CD8-positive, alpha-beta memory T cell (primary cell): ENCODE data around the gene VSNL1. TPM values are rescaled to one million over a fixed set of nuclear protein-coding genes. Genes with fewer than 3 reads are reported as not detected.
"Not testable (repeated sequence)": the region's sequence is repeated elsewhere in the genome, so short reads cannot be mapped to it uniquely, and the experiment has no call there.

Experiments
- CTCF ChIA-PET: fragments of 350-600 bp; sonication (Branson Sonifier 250); formaldehyde crosslinking; loops from one replicate; lab custom pipeline; 2021; ENCODE audit warnings: antibody characterized with exemption; lab: Charles Lee
- POLR2A ChIA-PET: fragments of 350-600 bp; sonication (Branson Sonifier 250); formaldehyde crosslinking; loops from one replicate; lab custom pipeline; 2021; ENCODE audit warnings: antibody characterized with exemption; lab: Charles Lee
- DNase-seq, 5 donors: peaks; one replicate each; pipeline versions ENCODE4 v3.0.0 to v3.0.0-alpha.2; 2020 to 2022; ENCODE audit warnings: mixed read lengths in 1 of 5
- H3K27ac ChIP-seq: one replicate; pipeline ENCODE4 v1.7.0; 2013; ENCODE audit warnings: low read depth, mild to moderate bottlenecking, low read length, moderate library complexity
- H3K27me3 ChIP-seq: 2 replicates; pipeline ENCODE4 v1.7.0; 2013; ENCODE audit warnings: low read length, mild to moderate bottlenecking; ENCODE audit not compliant: insufficient read depth, poor library complexity, severe bottlenecking
- H3K36me3 ChIP-seq: 2 replicates; pipeline ENCODE4 v1.7.0; 2013; ENCODE audit warnings: mild to moderate bottlenecking, low read length, moderate library complexity; ENCODE audit not compliant: insufficient read depth
- H3K4me1 ChIP-seq: 2 replicates; pipeline ENCODE4 v1.7.0; 2013; ENCODE audit warnings: mild to moderate bottlenecking, low read length, moderate library complexity; ENCODE audit not compliant: insufficient read depth
- H3K4me3 ChIP-seq: 2 replicates; pipeline ENCODE4 v1.7.0; 2013; ENCODE audit warnings: mild to moderate bottlenecking, low read length
- H3K9me3 ChIP-seq: 2 replicates; pipeline ENCODE4 v1.7.0; 2013; ENCODE audit warnings: mild to moderate bottlenecking, low read length
- H3K27ac Mint-ChIP-seq, 8 donors: one replicate each; pipeline ENCODE4 v1.8.0; 2020 to 2021; ENCODE audit warnings: mixed read lengths in 8 of 8, mild to moderate bottlenecking in 6 of 8, inconsistent platforms in 3 of 8, moderate library complexity in 3 of 8
- H3K27me3 Mint-ChIP-seq, 2 donors: one replicate each; pipeline ENCODE4 v1.8.0; 2020 to 2021; ENCODE audit warnings: mixed read lengths in 2 of 2, mild to moderate bottlenecking in 1 of 2, moderate library complexity in 1 of 2
- H3K36me3 Mint-ChIP-seq, 3 donors: one replicate each; pipeline ENCODE4 v1.8.0; 2020 to 2021; ENCODE audit warnings: mixed read lengths in 3 of 3, inconsistent platforms in 1 of 3, mild to moderate bottlenecking in 1 of 3
- H3K4me1 Mint-ChIP-seq, 3 donors: one replicate each; pipeline ENCODE4 v1.8.0; 2020 to 2021; ENCODE audit warnings: mixed read lengths in 3 of 3, inconsistent platforms in 1 of 3, mild to moderate bottlenecking in 1 of 3
- H3K4me3 Mint-ChIP-seq, 7 donors: one replicate each; pipeline ENCODE4 v1.8.0; 2020 to 2021; ENCODE audit warnings: mixed read lengths in 7 of 7, mild to moderate bottlenecking in 6 of 7, moderate library complexity in 4 of 7, inconsistent platforms in 2 of 7
- H3K9me3 Mint-ChIP-seq, 5 donors: one replicate each; pipeline ENCODE4 v1.8.0; 2020 to 2022; ENCODE audit warnings: mixed read lengths in 5 of 5, mild to moderate bottlenecking in 3 of 5, moderate library complexity in 2 of 5, inconsistent platforms in 1 of 5
- polyA plus RNA-seq: library from polyadenylated mRNA; unstranded; fragments of 300-500 nt; fragmentation: Illumina TruSeq; gene quantifications from one replicate; pipeline ENCODE4 v1.2.3, GENCODE V29; 2021
- total RNA-seq, 2 experiments: library from RNA; stranded (reverse); gene quantifications; one replicate each; pipeline ENCODE4 v1.2.3, GENCODE V29; 2021

Gene VSNL1
- total and polyA plus RNA-seq, 3 experiments from 2014 or later = not detected

- H3K4me1 Mint-ChIP-seq, H3K36me3 ChIP-seq, H3K27me3 ChIP-seq, H3K27ac Mint-ChIP-seq, H3K9me3 ChIP-seq, POLR2A ChIA-PET, H3K4me1 ChIP-seq, H3K9me3 Mint-ChIP-seq, H3K36me3 Mint-ChIP-seq, H3K4me3 Mint-ChIP-seq, CTCF ChIA-PET, H3K27me3 Mint-ChIP-seq, H3K27ac ChIP-seq, DNase-seq, H3K4me3 ChIP-seq: not testable (repeated sequence)
These were observed 25.2 kb downstream of the VSNL1 start for GRCh38 chr2:17565726-17566125.

DNA sequence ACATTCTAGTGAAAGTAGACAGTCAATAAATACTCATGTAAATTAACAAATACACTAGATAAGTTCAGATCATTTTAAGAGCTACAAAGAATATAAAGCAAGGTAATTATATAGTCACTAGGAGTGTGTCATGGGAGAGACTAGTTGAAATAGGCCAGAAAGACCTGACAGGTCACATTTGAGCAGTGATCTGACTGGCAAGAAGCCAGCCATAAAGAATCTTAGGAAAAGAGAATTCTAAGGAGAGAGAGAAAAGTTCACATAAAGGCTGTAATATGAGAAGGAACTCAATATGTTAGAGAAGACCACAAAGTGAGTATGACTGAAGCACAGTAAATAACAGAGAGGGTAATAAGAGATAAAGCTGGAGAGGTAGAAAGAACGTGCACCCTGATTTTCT, 31.2 kb downstream of the VSNL1 start:
- no peaks in the 10 kb centered on the region for H3K36me3 Mint-ChIP-seq
- H3K4me3 Mint-ChIP-seq = no peak overlapping the region
- Histone ChIP-seq H3K9me3 (no peaks in the 10 kb centered on the region), H3K27ac (no peak overlapping the region), H3K36me3 (no peaks in the 10 kb centered on the region), H3K4me1 (no peaks in the 10 kb centered on the region), H3K4me3 (no peak overlapping the region), H3K27me3 (no peaks in the 10 kb centered on the region)
- H3K4me1 Mint-ChIP-seq = no peaks in the 10 kb centered on the region
- DNase-seq = no peak
- no peak overlapping the region for H3K27ac Mint-ChIP-seq
- no peaks in the 10 kb centered on the region for H3K9me3 Mint-ChIP-seq
- CTCF ChIA-PET = no interaction called here
- POLR2A ChIA-PET = no interaction called here
- peaks cover 1 to 2% of the 10 kb centered on the region in 2 donors for H3K27me3 Mint-ChIP-seq

DNA sequence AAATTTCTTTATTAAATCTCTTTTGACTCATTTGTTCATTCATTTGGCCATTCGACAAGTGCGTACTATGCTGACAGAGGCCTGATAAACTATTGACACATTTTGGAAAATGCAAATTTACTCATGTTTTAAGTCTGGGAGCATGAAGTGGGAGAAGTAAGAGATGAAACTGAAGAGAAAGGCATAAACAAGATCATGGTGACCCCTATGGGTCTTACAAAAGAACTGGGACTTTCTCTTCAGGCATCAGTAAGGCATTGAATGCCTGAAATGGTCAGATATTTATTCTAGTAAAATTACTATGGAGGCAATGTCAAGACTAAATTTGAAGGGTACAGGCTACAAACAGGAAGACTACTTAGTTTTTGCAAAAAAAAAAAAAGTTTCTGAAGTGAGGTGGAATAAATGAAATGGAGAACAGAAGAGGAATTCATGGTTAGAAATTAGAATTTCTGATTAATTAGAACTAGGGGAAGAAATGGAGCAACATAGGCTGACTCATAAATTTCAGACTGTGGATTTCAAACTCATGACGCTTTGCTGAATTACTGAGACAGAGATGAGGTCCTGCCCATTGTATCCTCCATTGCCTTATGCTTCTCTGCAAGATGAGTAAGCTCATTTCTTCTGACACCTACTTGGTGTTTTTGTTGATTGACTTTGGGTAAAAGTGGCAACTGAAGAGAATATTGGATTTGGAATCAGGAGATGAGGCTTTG, 32.7 kb downstream of the VSNL1 start:
- Histone ChIP-seq H3K27ac (no peak overlapping the region), H3K36me3 (no peaks in the 10 kb centered on the region), H3K4me1 (no peaks in the 10 kb centered on the region), H3K9me3 (no peaks in the 10 kb centered on the region), H3K27me3 (no peaks in the 10 kb centered on the region), H3K4me3 (no peak overlapping the region)
- ChIA-PET CTCF (no interaction called here), POLR2A (no interaction called here)
- no peak overlapping the region for H3K27ac Mint-ChIP-seq
- no peak for DNase-seq
- no peak overlapping the region for H3K4me3 Mint-ChIP-seq
- peaks cover 3 to 4% of the 10 kb centered on the region in 2 donors for H3K27me3 Mint-ChIP-seq
- H3K4me1 Mint-ChIP-seq = no peaks in the 10 kb centered on the region
- H3K9me3 Mint-ChIP-seq = no peaks in the 10 kb centered on the region
- no peaks in the 10 kb centered on the region for H3K36me3 Mint-ChIP-seq

DNA sequence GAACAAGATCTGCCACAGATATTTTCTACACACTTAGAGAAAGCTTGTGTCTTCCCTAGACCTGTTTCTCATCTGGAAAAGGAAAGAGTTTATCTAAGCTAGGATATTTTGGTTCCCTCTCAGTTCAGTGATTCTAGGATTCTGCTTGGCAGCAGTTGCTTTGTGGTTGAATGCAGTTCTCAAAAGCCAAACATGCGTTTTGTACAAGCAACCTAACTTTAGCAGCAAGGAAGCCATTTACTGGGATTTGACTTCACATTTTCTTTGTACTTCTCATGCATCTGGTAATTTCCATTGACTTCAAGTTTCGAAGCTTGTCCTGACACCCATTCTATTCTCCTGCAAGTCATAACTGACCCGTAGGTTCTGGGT, 33.3 kb downstream of the VSNL1 start:
- no peak for DNase-seq
- Histone ChIP-seq H3K36me3 (no peaks in the 10 kb centered on the region), H3K27ac (no peak overlapping the region), H3K4me1 (no peaks in the 10 kb centered on the region), H3K27me3 (no peaks in the 10 kb centered on the region), H3K4me3 (no peak overlapping the region), H3K9me3 (no peaks in the 10 kb centered on the region)
- CTCF ChIA-PET = no interaction called here
- no peak overlapping the region for H3K27ac Mint-ChIP-seq
- H3K4me3 Mint-ChIP-seq = no peak overlapping the region
- POLR2A ChIA-PET = no interaction called here
- H3K27me3 Mint-ChIP-seq = peaks cover 3 to 6% of the 10 kb centered on the region in 2 donors
- no peaks in the 10 kb centered on the region for H3K4me1 Mint-ChIP-seq
- H3K36me3 Mint-ChIP-seq = no peaks in the 10 kb centered on the region
- H3K9me3 Mint-ChIP-seq = no peaks in the 10 kb centered on the region

- Mint-ChIP-seq H3K9me3 (no peaks in the 10 kb centered on the region), H3K27ac (no peak overlapping the region), H3K4me3 (no peak overlapping the region), H3K27me3 (peaks cover 3 to 4% of the 10 kb centered on the region in 2 donors), H3K36me3 (no peaks in the 10 kb centered on the region), H3K4me1 (no peaks in the 10 kb centered on the region)
- Histone ChIP-seq H3K27me3 (no peaks in the 10 kb centered on the region), H3K4me1 (no peaks in the 10 kb centered on the region), H3K27ac (no peak overlapping the region), H3K36me3 (no peaks in the 10 kb centered on the region), H3K4me3 (no peak overlapping the region), H3K9me3 (no peaks in the 10 kb centered on the region)
- ChIA-PET CTCF (no interaction called here), POLR2A (no interaction called here)
- no peak for DNase-seq
These were observed 34.0 kb downstream of the VSNL1 start for GRCh38 chr2:17574406-17575073.

DNA sequence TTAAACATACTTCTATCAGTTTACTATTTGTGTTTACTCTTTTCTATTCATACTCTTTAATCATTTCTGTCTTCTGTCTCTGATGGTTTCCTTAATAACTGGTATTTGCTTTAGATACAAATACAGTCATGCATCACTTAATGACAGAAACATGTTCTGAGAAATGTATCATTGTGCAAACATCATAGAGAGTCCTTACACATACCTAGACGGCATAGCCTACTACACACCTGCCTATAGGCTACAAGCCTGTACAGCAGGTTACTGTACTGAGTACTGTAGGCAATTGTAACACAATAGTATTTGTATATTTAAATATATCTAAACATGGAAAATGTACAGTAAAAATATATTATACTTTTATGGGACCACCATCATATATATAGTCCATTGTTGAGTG, 36.3 kb downstream of the VSNL1 start:
- Histone ChIP-seq H3K4me3 (no peak overlapping the region), H3K36me3 (no peaks in the 10 kb centered on the region), H3K9me3 (no peaks in the 10 kb centered on the region), H3K27ac (no peak overlapping the region), H3K27me3 (no peaks in the 10 kb centered on the region), H3K4me1 (no peaks in the 10 kb centered on the region)
- Mint-ChIP-seq H3K27me3 (peaks cover 3 to 4% of the 10 kb centered on the region in 2 donors), H3K27ac (no peak overlapping the region), H3K36me3 (no peaks in the 10 kb centered on the region), H3K4me1 (no peaks in the 10 kb centered on the region), H3K9me3 (no peaks in the 10 kb centered on the region), H3K4me3 (no peak overlapping the region)
- POLR2A ChIA-PET = no interaction called here
- DNase-seq = no peak
- CTCF ChIA-PET = interaction anchor here (0.6 kb wide), 1 partner anchor 22 kb away, joined by 3 read pairs; no protein-coding TSS in a partner anchor

DNA sequence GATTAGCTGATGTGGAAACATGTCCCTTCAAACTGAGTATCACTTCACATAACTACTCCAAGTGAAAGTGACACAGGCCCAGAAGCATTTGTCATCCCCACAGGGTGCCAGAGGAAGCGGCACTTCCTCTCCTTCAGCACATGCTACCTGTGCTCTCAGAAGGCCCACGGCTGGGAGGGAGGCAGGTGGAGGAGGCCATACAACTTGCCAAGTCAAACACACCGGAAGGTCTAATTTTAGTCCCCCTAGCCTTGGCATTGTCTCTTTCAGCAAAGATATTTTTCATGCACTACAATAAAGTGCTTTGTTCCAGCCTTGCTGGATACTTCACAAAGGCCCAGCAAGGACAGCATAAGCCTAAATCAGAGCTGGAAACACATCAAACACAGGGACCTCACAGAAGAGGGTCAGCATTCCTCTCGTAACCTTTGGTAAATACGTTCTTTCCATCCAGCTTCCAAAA, 38.0 kb downstream of the VSNL1 start:
- Mint-ChIP-seq H3K4me3 (no peak overlapping the region), H3K27ac (no peak overlapping the region), H3K9me3 (no peaks in the 10 kb centered on the region), H3K36me3 (no peaks in the 10 kb centered on the region), H3K27me3 (peaks cover 3 to 4% of the 10 kb centered on the region in 2 donors), H3K4me1 (no peaks in the 10 kb centered on the region)
- H3K4me3 ChIP-seq = no peak overlapping the region
- no peaks in the 10 kb centered on the region for H3K9me3 ChIP-seq
- no peaks in the 10 kb centered on the region for H3K27me3 ChIP-seq
- CTCF ChIA-PET = no interaction called here
- H3K4me1 ChIP-seq = no peaks in the 10 kb centered on the region
- DNase-seq = no peak
- POLR2A ChIA-PET = no interaction called here
- H3K36me3 ChIP-seq = no peaks in the 10 kb centered on the region
- no peak overlapping the region for H3K27ac ChIP-seq

DNA sequence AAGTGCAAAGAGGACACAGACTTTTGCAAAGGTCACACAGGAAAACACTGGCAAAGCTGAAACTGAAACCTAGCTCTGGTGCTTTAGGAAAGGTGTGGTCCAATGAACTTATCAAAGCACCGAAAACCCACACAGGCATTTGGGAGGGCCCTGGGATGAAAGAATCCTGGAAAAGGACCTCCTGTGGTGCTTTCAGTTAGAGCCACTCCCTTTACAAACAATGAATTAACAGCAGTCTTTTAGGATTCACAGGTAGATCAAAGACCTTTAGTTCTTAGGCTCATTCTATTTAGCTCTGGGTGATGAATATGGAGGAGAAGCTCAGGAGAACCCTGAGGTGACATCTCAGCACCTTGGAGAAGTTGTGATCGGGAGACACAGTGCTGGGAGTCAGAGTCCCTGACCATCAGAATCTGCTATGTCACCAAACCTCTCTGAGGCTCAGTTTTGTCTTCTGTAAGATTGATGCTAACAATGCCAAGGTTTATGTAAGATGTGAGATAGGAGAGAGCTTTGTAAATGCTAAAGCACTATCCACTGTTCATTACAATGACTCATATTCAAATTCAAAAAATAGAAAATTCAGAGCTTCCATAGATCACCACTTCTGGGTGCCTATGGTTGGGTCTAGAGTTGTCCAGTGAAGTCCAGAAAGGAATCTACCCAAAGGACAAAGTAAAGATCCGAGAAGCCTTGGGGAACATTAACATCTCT, 39.3 kb downstream of the VSNL1 start:
- no peaks in the 10 kb centered on the region for H3K4me1 Mint-ChIP-seq
- no peaks in the 10 kb centered on the region for H3K36me3 Mint-ChIP-seq
- ChIA-PET POLR2A (no interaction called here), CTCF (no interaction called here)
- H3K9me3 Mint-ChIP-seq = no peaks in the 10 kb centered on the region
- no peaks in the 10 kb centered on the region for H3K4me1 ChIP-seq
- no peak overlapping the region for H3K4me3 Mint-ChIP-seq
- H3K27me3 ChIP-seq = no peaks in the 10 kb centered on the region
- no peak for DNase-seq
- no peaks in the 10 kb centered on the region for H3K36me3 ChIP-seq
- H3K27ac Mint-ChIP-seq = no peak overlapping the region
- no peaks in the 10 kb centered on the region for H3K9me3 ChIP-seq
- no peak overlapping the region for H3K4me3 ChIP-seq
- H3K27ac ChIP-seq = no peak overlapping the region
- H3K27me3 Mint-ChIP-seq = peaks cover 2 to 4% of the 10 kb centered on the region in 2 donors
